T-cell (primary cell): Measurements from ENCODE around the gene ARL6IP6. TPM values are rescaled to one million over a fixed set of nuclear protein-coding genes. Genes with fewer than 3 reads are reported as not detected.

Source experiments
- ATAC-seq, 4 experiments: fragments of 200-7000 bp in 3 of 4; fragments of 150-1000 bp in 1 of 4; cut with Tn5 transposase; replicated peaks in 1 of 4; 1 replicate in 3 of 4; 2 replicates in 1 of 4; pipeline ENCODE4 v1.10.0; 2021; ENCODE audit warnings: moderate library complexity in 3 of 4, mild to moderate bottlenecking in 2 of 4, moderate number of reproducible peaks in 1 of 4
- CTCF ChIA-PET, 2 donors: fragments of 300-600 bp; sonication (Branson Sonifier 250); formaldehyde crosslinking; loops; one replicate each; lab custom pipeline; 2022; ENCODE audit warnings: antibody characterized with exemption in 2 of 2; lab: Charles Lee
- POLR2A ChIA-PET, 2 donors: fragments of 300-600 bp; sonication (Branson Sonifier 250); formaldehyde crosslinking; loops; one replicate each; lab custom pipeline; 2022; ENCODE audit warnings: antibody characterized with exemption in 2 of 2; lab: Charles Lee
- DNase-seq, 35 experiments: peaks; one replicate each; pipeline versions ENCODE4 v3.0.0 to v3.0.0-alpha.2; 2013 to 2023
- H3K27ac ChIP-seq: one replicate; pipeline ENCODE4 v1.5.1; 2013; ENCODE audit warnings: low read length
- H3K27me3 ChIP-seq, 2 experiments: replicated peaks in 1 of 2; 1 replicate in 1 of 2; 2 replicates in 1 of 2; pipeline versions ENCODE4 v1.6.1 to v1.7.0; 2013; ENCODE audit warnings: low read length in 1 of 2, mixed read lengths in 1 of 2; ENCODE audit not compliant: control insufficient read depth in 2 of 2, insufficient read depth in 2 of 2; ENCODE audit errors: extremely low read depth in 1 of 2
- H3K36me3 ChIP-seq, 2 donors: 1 replicate in 1 of 2; 2 replicates in 1 of 2; pipeline versions ENCODE4 v1.6.1 to v1.7.0; 2013; ENCODE audit warnings: low read length in 1 of 2; ENCODE audit not compliant: control insufficient read depth in 2 of 2, insufficient read depth in 1 of 2; ENCODE audit errors: extremely low read depth in 1 of 2
- H3K4me1 ChIP-seq, 2 experiments: 1 replicate in 1 of 2; 2 replicates in 1 of 2; pipeline versions ENCODE4 v1.6.1 to v1.7.0; 2013; ENCODE audit warnings: low read length in 2 of 2, mixed read lengths in 1 of 2; ENCODE audit not compliant: insufficient read depth in 2 of 2, control insufficient read depth in 1 of 2; ENCODE audit errors: extremely low read depth in 1 of 2
- H3K4me3 ChIP-seq, 2 donors: 1 replicate in 1 of 2; 2 replicates in 1 of 2; pipeline versions ENCODE4 v1.5.1 to v1.7.0; 2013; ENCODE audit warnings: mild to moderate bottlenecking in 2 of 2, low read length in 1 of 2, moderate library complexity in 1 of 2; ENCODE audit not compliant: control insufficient read depth in 1 of 2; ENCODE audit errors: extremely low read depth in 1 of 2
- H3K9me3 ChIP-seq: 2 replicates; pipeline ENCODE4 v1.7.0; 2013
- H3K27ac Mint-ChIP-seq, 2 donors: one replicate each; pipeline ENCODE4 v1.8.0; 2020 to 2021; ENCODE audit warnings: mild to moderate bottlenecking in 2 of 2, mixed read lengths in 2 of 2
- H3K27me3 Mint-ChIP-seq, 2 donors: one replicate each; pipeline ENCODE4 v1.8.0; 2021 to 2022; ENCODE audit warnings: mixed read lengths in 2 of 2
- H3K36me3 Mint-ChIP-seq: one replicate; pipeline ENCODE4 v1.8.0; 2021; ENCODE audit warnings: mixed read lengths
- H3K4me1 Mint-ChIP-seq, 3 donors: one replicate each; pipeline ENCODE4 v1.8.0; 2020 to 2022; ENCODE audit warnings: mixed read lengths in 3 of 3, mild to moderate bottlenecking in 1 of 3
- H3K4me3 Mint-ChIP-seq, 3 donors: one replicate each; pipeline ENCODE4 v1.8.0; 2020 to 2022; ENCODE audit warnings: mild to moderate bottlenecking in 3 of 3, mixed read lengths in 3 of 3, moderate library complexity in 3 of 3
- H3K9me3 Mint-ChIP-seq, 3 donors: one replicate each; pipeline ENCODE4 v1.8.0; 2020 to 2022; ENCODE audit warnings: mixed read lengths in 3 of 3
- WGBS: methylation state at CpG from one replicate; pipeline ENCODE4 v1.1.5; 2013; ENCODE audit warnings: missing lambda C conversion rate; ENCODE audit not compliant: insufficient coverage; 5-methylcytosine and 5-hydroxymethylcytosine counted together
- total RNA-seq, 35 experiments: library from RNA in 6 of 35; stranded (reverse) in 6 of 35; fragments of 120-200 nt in 1 of 35; gene quantifications; one replicate each; pipeline versions ENCODE4 v1.2.1 to v1.2.4 and lab custom pipeline; 2013 to 2026

The ARL6IP6 gene
- total RNA-seq, 5 donors from 2014 or later (not counting 1 experiment from before 2014, with no cell fraction given): 13.2 to 17.6 (median 15.7) TPM

- no peaks in the 10 kb centered on the region for H3K4me1 Mint-ChIP-seq
- Histone ChIP-seq H3K9me3 (no peaks in the 10 kb centered on the region), H3K27ac (no peak overlapping the region), H3K36me3 (no peaks in the 10 kb centered on the region), H3K27me3 (peaks cover 0 to 5% of the 10 kb centered on the region in 2 experiments), H3K4me1 (no peaks in the 10 kb centered on the region), H3K4me3 (no peak overlapping the region)
- no peak for DNase-seq
- ChIA-PET CTCF (no interaction called here), POLR2A (no interaction called here)
- H3K27me3 Mint-ChIP-seq: no peaks in the 10 kb centered on the region
- no peaks in the 10 kb centered on the region for H3K36me3 Mint-ChIP-seq
- no peak overlapping the region for H3K4me3 Mint-ChIP-seq
- 82% methylated on average over 2 of the region's 4 CpGs for WGBS
- H3K9me3 Mint-ChIP-seq: no peaks in the 10 kb centered on the region
- no peak overlapping the region for H3K27ac Mint-ChIP-seq
- no peak for ATAC-seq
Observed at GRCh38 chr2:152792974-152793373, 74.6 kb downstream of the ARL6IP6 start.

DNA sequence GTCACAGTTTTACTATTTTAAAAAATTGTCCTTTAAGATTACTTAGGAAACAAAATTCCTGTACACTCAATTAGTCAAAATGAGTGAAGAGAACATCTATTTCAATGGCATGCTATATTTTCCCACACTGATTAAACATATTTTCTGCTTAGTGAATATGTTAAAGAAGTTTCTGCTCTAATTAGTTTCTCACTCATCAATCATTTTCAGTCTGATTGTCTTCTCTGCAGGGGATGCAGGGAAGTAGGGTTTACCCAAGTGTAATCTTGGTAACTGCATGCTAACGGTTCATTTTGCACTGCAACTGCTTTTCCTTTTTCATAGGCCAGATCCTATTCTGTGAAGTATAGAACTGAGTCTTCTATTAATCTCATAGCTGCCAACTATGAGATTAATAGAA lies 78.5 kb downstream of the ARL6IP6 start:
- H3K9me3 ChIP-seq: no peaks in the 10 kb centered on the region
- Mint-ChIP-seq H3K27ac (no peak overlapping the region), H3K27me3 (peaks cover 0 to 2% of the 10 kb centered on the region in 2 donors), H3K36me3 (no peaks in the 10 kb centered on the region), H3K4me1 (no peaks in the 10 kb centered on the region), H3K9me3 (no peaks in the 10 kb centered on the region), H3K4me3 (no peak overlapping the region)
- no peak overlapping the region for H3K27ac ChIP-seq
- no peak overlapping the region for H3K4me3 ChIP-seq
- ChIA-PET CTCF (no interaction called here), POLR2A (no interaction called here)
- ATAC-seq (no peak), DNase-seq (no peak)
- H3K27me3 ChIP-seq: no peaks in the 10 kb centered on the region
- H3K4me1 ChIP-seq: no peaks in the 10 kb centered on the region
- WGBS: no CpG with 5 or more reads among the region's 1 CpG
- H3K36me3 ChIP-seq: no peaks in the 10 kb centered on the region

DNA sequence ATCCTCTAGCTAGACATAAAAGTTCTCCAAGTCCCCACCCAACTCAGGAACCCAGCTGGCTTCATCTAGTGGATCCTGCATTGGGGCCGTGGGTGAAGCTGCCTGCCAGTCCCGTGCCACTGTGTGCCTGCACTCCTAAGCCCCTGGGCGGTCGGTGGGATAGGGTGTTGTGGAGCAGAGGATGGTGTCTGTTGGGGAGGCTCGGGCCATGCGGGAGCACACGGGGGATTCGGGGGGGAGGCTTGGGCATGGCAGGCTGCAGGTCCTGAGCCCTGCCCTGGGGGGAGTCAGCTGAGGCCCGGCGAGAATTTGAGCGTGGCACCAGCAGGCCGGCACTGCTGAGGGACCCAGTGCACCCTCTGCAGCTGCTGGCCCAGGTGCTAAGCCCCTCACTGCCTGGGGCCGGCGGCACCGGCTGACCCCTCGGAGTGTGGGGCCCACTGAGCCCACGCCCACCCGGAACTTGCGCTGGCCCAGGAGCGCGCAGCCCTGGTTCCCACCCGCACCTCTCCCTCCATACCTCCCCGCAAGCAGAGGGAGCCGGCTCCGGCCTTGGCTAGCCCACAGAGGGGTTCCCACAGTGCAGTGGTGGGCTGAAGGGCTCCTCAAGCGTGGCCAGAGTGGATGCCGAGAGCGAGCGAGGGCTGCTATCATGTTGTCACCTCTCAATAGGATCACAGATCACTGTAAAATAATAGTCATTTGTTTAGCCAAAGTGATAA lies 86.4 kb downstream of the ARL6IP6 start:
- H3K4me3 Mint-ChIP-seq: no peak overlapping the region
- POLR2A ChIA-PET: no interaction called here
- H3K27ac ChIP-seq: no peak overlapping the region
- no peaks in the 10 kb centered on the region for H3K9me3 ChIP-seq
- H3K27me3 ChIP-seq: no peaks in the 10 kb centered on the region
- no peaks in the 10 kb centered on the region for H3K4me1 ChIP-seq
- no peak overlapping the region for H3K4me3 ChIP-seq
- peaks cover 0 to 7% (median 4%) of the 10 kb centered on the region in 3 donors for H3K4me1 Mint-ChIP-seq
- DNase-seq: no peak
- no peaks in the 10 kb centered on the region for H3K9me3 Mint-ChIP-seq
- peaks cover 2 to 4% of the 10 kb centered on the region in 2 donors for H3K27me3 Mint-ChIP-seq
- H3K36me3 ChIP-seq: no peaks in the 10 kb centered on the region
- WGBS: 93% methylated on average over 24 of the region's 29 CpGs
- H3K27ac Mint-ChIP-seq: no peak overlapping the region
- H3K36me3 Mint-ChIP-seq: no peaks in the 10 kb centered on the region
- no peak for ATAC-seq
- CTCF ChIA-PET: no interaction called here

DNA sequence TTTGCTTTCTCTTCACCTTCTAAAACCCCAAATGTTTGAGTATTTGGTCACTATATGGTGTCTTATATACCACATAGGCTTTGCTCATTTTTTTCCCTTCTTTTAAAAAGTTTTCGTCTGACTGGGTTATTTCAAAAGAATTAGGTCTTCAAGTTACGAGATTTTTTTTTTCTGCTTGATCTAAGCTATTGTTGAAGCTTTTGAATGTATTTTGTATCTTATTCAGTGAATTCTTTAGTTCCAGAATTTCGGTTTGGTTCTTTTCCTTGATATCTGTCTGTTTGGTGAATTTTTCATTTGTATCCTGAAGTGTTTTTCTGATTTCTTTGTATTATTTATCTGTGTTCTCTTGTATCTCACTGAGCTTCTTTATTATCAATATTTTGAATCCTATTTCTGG lies 93.5 kb downstream of the ARL6IP6 start:
- POLR2A ChIA-PET: no interaction called here
- Mint-ChIP-seq H3K36me3 (peaks cover 4% of the 10 kb centered on the region), H3K4me3 (no peak overlapping the region), H3K9me3 (peaks cover 9 to 21% (median 14%) of the 10 kb centered on the region in 3 donors), H3K27ac (no peak overlapping the region), H3K27me3 (peaks cover 15 to 16% of the 10 kb centered on the region in 2 donors), H3K4me1 (peaks cover 0 to 2% (median 0%) of the 10 kb centered on the region in 3 donors)
- Histone ChIP-seq H3K27me3 (peaks cover 0 to 14% of the 10 kb centered on the region in 2 experiments), H3K36me3 (no peaks in the 10 kb centered on the region), H3K4me1 (no peaks in the 10 kb centered on the region), H3K9me3 (no peaks in the 10 kb centered on the region), H3K4me3 (no peak overlapping the region), H3K27ac (no peak overlapping the region)
- ATAC-seq (no peak), DNase-seq (no peak)
- CTCF ChIA-PET: interaction anchor here in 1 of 2 donors (0.6 kb wide), 1 partner anchor 12 kb away, joined by 4 read pairs; no protein-coding TSS in a partner anchor
- 80% methylated on average over 1 of the region's 3 CpGs for WGBS

Other genes starting within 250 kb of the ARL6IP6 start
- 100 to 1,000 TPM; 101 to 124 (median 106) TPM for gene PRPF40A, start 1.2 kb upstream of the ARL6IP6 start, total RNA-seq